Aorta (tissue), 5 donors: ENCODE measurements around the gene CHD6. TPM values are rescaled to one million over a fixed set of nuclear protein-coding genes. Genes with fewer than 3 reads are reported as not detected.

Experiments
- ATAC-seq: fragments of 200-7000 bp; cut with Tn5 transposase; one replicate; pipeline ENCODE4 v1.9.1; 2022; ENCODE audit warnings: moderate library complexity; ENCODE audit not compliant: low FRiP score
- DNase-seq, 2 donors: peaks; one replicate each; pipeline ENCODE4 v3.0.0-alpha.2; 2020
- H3K27ac ChIP-seq, 2 donors: one replicate each; pipeline ENCODE4 v1.5.1; 2013; ENCODE audit warnings: low read length in 2 of 2, mild to moderate bottlenecking in 2 of 2, moderate library complexity in 2 of 2, control low read depth in 1 of 2, inconsistent platforms in 1 of 2, low read depth in 1 of 2
- H3K27me3 ChIP-seq, 2 donors: one replicate each; pipeline ENCODE4 v1.6.1; 2013; ENCODE audit warnings: control low read depth in 1 of 2, low read length in 1 of 2, mild to moderate bottlenecking in 1 of 2, moderate library complexity in 1 of 2; ENCODE audit not compliant: insufficient read depth in 2 of 2, control insufficient read depth in 1 of 2
- H3K36me3 ChIP-seq, 2 donors: one replicate each; pipeline ENCODE4 v1.6.1; 2013; ENCODE audit warnings: control low read depth in 1 of 2, low read length in 1 of 2, mild to moderate bottlenecking in 1 of 2; ENCODE audit not compliant: insufficient read depth in 2 of 2, control insufficient read depth in 1 of 2
- H3K4me1 ChIP-seq, 2 donors: one replicate each; pipeline ENCODE4 v1.6.1; 2013; ENCODE audit warnings: low read length in 2 of 2, control low read depth in 1 of 2, mild to moderate bottlenecking in 1 of 2, moderate library complexity in 1 of 2; ENCODE audit not compliant: insufficient read depth in 2 of 2, control insufficient read depth in 1 of 2
- H3K4me3 ChIP-seq, 2 donors: one replicate each; pipeline ENCODE4 v1.5.1; 2013; ENCODE audit warnings: low read length in 2 of 2, control low read depth in 1 of 2, mild to moderate bottlenecking in 1 of 2
- H3K9me3 ChIP-seq: one replicate; pipeline ENCODE4 v1.6.1; 2013; ENCODE audit warnings: mild to moderate bottlenecking, low read length; ENCODE audit not compliant: control insufficient read depth
- WGBS, 2 donors: extraction: QIAGEN DNeasy Blood & Tissue Kit; methylation state at CpG; one replicate each; pipeline ENCODE4 v1.1.7; 2013; 5-methylcytosine and 5-hydroxymethylcytosine counted together
- intact Hi-C, 2 donors: fragments of 100-400 bp; cut with DNase I; formaldehyde crosslinking; loops; one replicate each; pipeline versions ENCODE4 v1.14.2 to v1.15.0; 2022
- polyA plus RNA-seq, 2 donors: library from polyadenylated mRNA; stranded (reverse); fragments of 200-250 nt; gene quantifications; one replicate each; pipeline ENCODE4 v1.2.3, GENCODE V29; 2013
- total RNA-seq, 2 donors: library from RNA; stranded (reverse); fragmentation: NEBNext Ultra II Directional; extraction: Animal tissue kit (Norgen Biotek cat#: 25700); gene quantifications; one replicate each; pipeline ENCODE4 v1.2.1, GENCODE V29; 2021
- donor health status: healthy with polysubstance abuse.
- donor health status: Bipolar disorder and iron deficiency.
- donor health status: DM: no; HTN: no; CAD: no.
- donor health status: DM: no; HTN: no; CAD: no.
- donor health status: DM: yes; HTN: yes; CAD: no.

CHD6 gene
- total and polyA plus RNA-seq, 4 donors = 3.3 to 126 (median 69.1) TPM

- Histone ChIP-seq H3K27me3 (no peaks in the 10 kb centered on the region), H3K4me1 (peaks cover 2 to 7% of the 10 kb centered on the region in 2 donors)
- intact Hi-C loops = no loop called here
Observed at GRCh38 chr20:41534170-41534569, 84.0 kb downstream of the CHD6 start.

GRCh38 chr20:41533537-41534136, 84.5 kb downstream of the CHD6 start:
- ATAC-seq (no peak), DNase-seq (no peak)
- Histone ChIP-seq H3K9me3 (no peaks in the 10 kb centered on the region), H3K4me3 (no peak overlapping the region), H3K27me3 (no peaks in the 10 kb centered on the region), H3K4me1 (peaks cover 2 to 7% of the 10 kb centered on the region in 2 donors), H3K36me3 (peaks cover 0 to 3% of the 10 kb centered on the region in 2 donors), H3K27ac (no peak overlapping the region)
- intact Hi-C loops = no loop called here
- WGBS, 2 donors = 47 to 63% methylated on average over 2 of the region's 2 CpGs

More at GRCh38 chr20:41534170-41534569, 84.0 kb downstream of the CHD6 start:
- Histone ChIP-seq H3K4me3 (no peak overlapping the region), H3K36me3 (peaks cover 0 to 5% of the 10 kb centered on the region in 2 donors), H3K27ac (no peak overlapping the region), H3K9me3 (no peaks in the 10 kb centered on the region)
- DNase-seq (no peak), ATAC-seq (no peak)

- DNase-seq (no peak), ATAC-seq (no peak)
- peaks cover 2 to 7% of the 10 kb centered on the region in 2 donors for H3K4me1 ChIP-seq
- 93% methylated on average over 11 of the region's 11 CpGs for WGBS, 2 donors
- no peak overlapping the region for H3K27ac ChIP-seq
- peaks cover 0 to 3% of the 10 kb centered on the region in 2 donors for H3K36me3 ChIP-seq
- H3K27me3 ChIP-seq = no peaks in the 10 kb centered on the region
- no peaks in the 10 kb centered on the region for H3K9me3 ChIP-seq
- H3K4me3 ChIP-seq = no peak overlapping the region
- intact Hi-C loops = no loop called here
Observed at GRCh38 chr20:41532935-41533334, 85.2 kb downstream of the CHD6 start.

- 40 to 47% methylated on average over 3 of the region's 3 CpGs for WGBS, 2 donors
- peaks cover 2 to 10% of the 10 kb centered on the region in 2 donors for H3K4me1 ChIP-seq
- H3K27me3 ChIP-seq = no peaks in the 10 kb centered on the region
- no peak overlapping the region for H3K4me3 ChIP-seq
- intact Hi-C loops = no loop called here
- DNase-seq = no peak
- no peak for ATAC-seq
- no peaks in the 10 kb centered on the region for H3K9me3 ChIP-seq
- no peak overlapping the region for H3K27ac ChIP-seq
- H3K36me3 ChIP-seq = peaks cover 0 to 3% of the 10 kb centered on the region in 2 donors
Observed at GRCh38 chr20:41531518-41532275, 86.5 kb downstream of the CHD6 start.

- H3K27ac ChIP-seq = no peak overlapping the region
- H3K36me3 ChIP-seq = peaks cover 0 to 3% of the 10 kb centered on the region in 2 donors
- no peak for DNase-seq
- H3K4me1 ChIP-seq = peaks cover 2 to 14% of the 10 kb centered on the region in 2 donors
- no peaks in the 10 kb centered on the region for H3K9me3 ChIP-seq
- 97% methylated on average over 1 of the region's 1 CpG for WGBS, 2 donors
- no peaks in the 10 kb centered on the region for H3K27me3 ChIP-seq
- no peak overlapping the region for H3K4me3 ChIP-seq
- no peak for ATAC-seq
- intact Hi-C loops = no loop called here
Observed at GRCh38 chr20:41530923-41531322, 87.3 kb downstream of the CHD6 start.

GRCh38 chr20:41526327-41526726, 91.8 kb downstream of the CHD6 start:
- H3K36me3 ChIP-seq = no peaks in the 10 kb centered on the region
- H3K9me3 ChIP-seq = no peaks in the 10 kb centered on the region
- WGBS, 2 donors = 76 to 78% methylated on average over 3 of the region's 3 CpGs
- H3K4me1 ChIP-seq = peaks cover 2 to 7% of the 10 kb centered on the region in 2 donors
- no peak overlapping the region for H3K27ac ChIP-seq
- no peaks in the 10 kb centered on the region for H3K27me3 ChIP-seq
- no peak for DNase-seq
- ATAC-seq = no peak
- intact Hi-C loops = no loop called here
- H3K4me3 ChIP-seq = no peak overlapping the region

GRCh38 chr20:41524980-41525613, 93.1 kb downstream of the CHD6 start:
- H3K4me3 ChIP-seq = no peak overlapping the region
- peak; percentile 79 to 87 for DNase-seq

GRCh38 chr20:41523857-41524256, 94.3 kb downstream of the CHD6 start:
- DNase-seq (no peak), ATAC-seq (no peak)
- Histone ChIP-seq H3K9me3 (no peaks in the 10 kb centered on the region), H3K27me3 (no peaks in the 10 kb centered on the region), H3K4me3 (no peak overlapping the region), H3K27ac (no peak overlapping the region), H3K36me3 (no peaks in the 10 kb centered on the region), H3K4me1 (peaks cover 2 to 7% of the 10 kb centered on the region in 2 donors)
- WGBS, 2 donors = 85% methylated on average over 5 of the region's 5 CpGs
- intact Hi-C loops = no loop called here

More at GRCh38 chr20:41524980-41525613, 93.1 kb downstream of the CHD6 start:
- no peaks in the 10 kb centered on the region for H3K36me3 ChIP-seq
- H3K9me3 ChIP-seq = no peaks in the 10 kb centered on the region
- H3K27me3 ChIP-seq = no peaks in the 10 kb centered on the region
- H3K4me1 ChIP-seq = peaks cover 2 to 7% of the 10 kb centered on the region in 2 donors
- peak overlapping the region in 1 of 2 donors; percentile 25 for H3K27ac ChIP-seq
- ATAC-seq = no peak
- intact Hi-C loops = no loop called here
- WGBS, 2 donors = 50 to 52% methylated on average over 6 of the region's 6 CpGs
